Kidney (tissue), 14 donors: ENCODE results near the gene TMEM238L. TPM values are rescaled to one million over a fixed set of nuclear protein-coding genes. Genes with fewer than 3 reads are reported as not detected.

Experiments used
- DNase-seq, 5 donors: peaks; one replicate each; pipeline ENCODE4 v3.0.0-alpha.2; 2013 to 2020
- FAIRE-seq: peaks from 2 replicates; lab custom pipeline; 2012; peaks lifted over from hg19 to GRCh38; lab: Jason Lieb, UNC
- H3K27ac ChIP-seq, 2 donors: one replicate each; pipeline ENCODE4 v1.7.0; 2013; ENCODE audit warnings: low read depth in 2 of 2, low read length in 2 of 2, inconsistent platforms in 1 of 2
- H3K27me3 ChIP-seq: one replicate; pipeline ENCODE4 v1.7.1; 2013; ENCODE audit warnings: low read length, inconsistent platforms; ENCODE audit not compliant: control insufficient read depth, insufficient read depth
- H3K36me3 ChIP-seq, 3 donors: one replicate each; pipeline versions ENCODE4 v1.7.0 to v1.7.1; 2013; ENCODE audit warnings: low read length in 3 of 3, control low read depth in 1 of 3, inconsistent platforms in 1 of 3; ENCODE audit not compliant: insufficient read depth in 3 of 3, control insufficient read depth in 2 of 3
- H3K4me1 ChIP-seq, 3 donors: one replicate each; pipeline versions ENCODE4 v1.7.0 to v1.7.1; 2013; ENCODE audit warnings: low read length in 3 of 3, inconsistent platforms in 1 of 3, low read depth in 1 of 3; ENCODE audit not compliant: control insufficient read depth in 2 of 3, insufficient read depth in 2 of 3
- H3K4me3 ChIP-seq, 3 donors: one replicate each; pipeline versions ENCODE4 v1.7.0 to v1.8.1; 2013; ENCODE audit warnings: low read length in 3 of 3, control low read depth in 1 of 3, inconsistent platforms in 1 of 3
- H3K9ac ChIP-seq, 3 donors: one replicate each; pipeline versions ENCODE4 v1.7.0 to v1.7.1; 2013; ENCODE audit warnings: low read length in 3 of 3, control low read depth in 1 of 3, inconsistent platforms in 1 of 3
- H3K9me3 ChIP-seq, 3 donors: one replicate each; pipeline versions ENCODE4 v1.7.0 to v1.7.1; 2013; ENCODE audit warnings: low read length in 3 of 3, control low read depth in 1 of 3, inconsistent platforms in 1 of 3; ENCODE audit not compliant: control insufficient read depth in 2 of 3, insufficient read depth in 1 of 3
- CTCF ChIP-seq: IDR thresholded peaks from 3 replicates; pipeline ENCODE4 v1.5.1; 2012; ENCODE audit warnings: mild to moderate bottlenecking, moderate library complexity, borderline replicate concordance; ENCODE audit not compliant: insufficient read depth; ENCODE audit errors: extremely low read depth
- intact Hi-C: fragments of 100-400 bp; cut with DNase I; formaldehyde crosslinking; loops from one replicate; pipeline ENCODE4 v1.11.1; 2022
- polyA plus RNA-seq: library from polyadenylated mRNA; stranded (reverse); fragments of 350-450 nt; fragmentation: Illumina TruSeq; extraction: RNeasy Lipid Tissue Mini Kit (QIAGEN cat#74804); gene quantifications from one replicate; pipeline ENCODE4 v1.2.3, GENCODE V29; 2014; ENCODE audit warnings: low read depth, low replicate concordance; ENCODE audit not compliant: insufficient read depth
- total RNA-seq: library from RNA; stranded (reverse); fragmentation: NEBNext Ultra II Directional; extraction: Animal tissue kit (Norgen Biotek cat#: 25700); gene quantifications from one replicate; pipeline ENCODE4 v1.2.1, GENCODE V29; 2021
- donor health status: control.
- donor health status: control.
- donor health status: control.
- donor health status: control.
- donor health status: control.
- donor health status: DM: yes; HTN: yes; CAD: no.
- donor health status: Normal renal cell carcinoma (clear cell type).

The TMEM238L gene
- total and polyA plus RNA-seq, 2 donors from 2014 or later, result 0.47 to 3.2 TPM

- no peak overlapping the region for H3K27ac ChIP-seq
- H3K4me3 ChIP-seq, result no peak overlapping the region
- H3K27me3 ChIP-seq, result no peaks in the 10 kb centered on the region
- H3K9ac ChIP-seq, result no peak overlapping the region
- no peaks in the 10 kb centered on the region for H3K4me1 ChIP-seq
- intact Hi-C loops, result loop anchor here (10.0 kb wide), 1 partner anchor 94 kb away; no protein-coding TSS in a partner anchor
- H3K36me3 ChIP-seq, result no peaks in the 10 kb centered on the region
- DNase-seq (no peak), FAIRE-seq (no peak)
- no peaks in the 10 kb centered on the region for H3K9me3 ChIP-seq
- no peak for TF ChIP-seq CTCF
Measured at GRCh38 chr17:10838682-10839081, 34.8 kb upstream of the TMEM238L start.

GRCh38 chr17:10837921-10838320, 34.0 kb upstream of the TMEM238L start, which contains the start of gene PIRT:
PIRT (minus strand) TSS chr17:10838087; CDS start chr17:10825645, 12,442 bp downstream.
- Histone ChIP-seq H3K36me3 (no peaks in the 10 kb centered on the region), H3K9ac (no peak within 1 kb of the TSS), H3K4me3 (no peak within 1 kb of the TSS), H3K9me3 (no peaks in the 10 kb centered on the region), H3K27ac (no peak within 1 kb of the TSS), H3K27me3 (no peaks in the 10 kb centered on the region), H3K4me1 (no peaks in the 10 kb centered on the region)
- no peak for TF ChIP-seq CTCF
- DNase-seq (no peak), FAIRE-seq (no peak)
- intact Hi-C loops, result loop anchor here (10.0 kb wide), 1 partner anchor 93 kb away; no protein-coding TSS in a partner anchor

GRCh38 chr17:10836966-10837590, 33.2 kb upstream of the TMEM238L start:
- intact Hi-C loops, result loop anchor here (10.0 kb wide), 1 partner anchor 92 kb away; no protein-coding TSS in a partner anchor
- Histone ChIP-seq H3K9ac (no peak overlapping the region), H3K36me3 (no peaks in the 10 kb centered on the region), H3K27me3 (no peaks in the 10 kb centered on the region), H3K4me3 (no peak overlapping the region), H3K9me3 (no peaks in the 10 kb centered on the region), H3K27ac (no peak overlapping the region), H3K4me1 (no peaks in the 10 kb centered on the region)
- DNase-seq (no peak), FAIRE-seq (no peak)
- no peak for TF ChIP-seq CTCF
